HTERT RPE-1 (cell line): ENCODE data around the gene RNASE7.
"Not testable (repeated sequence)": the region's sequence is repeated elsewhere in the genome, so short reads cannot be mapped to it uniquely, and the experiment has no call there.

Experiments
- in situ Hi-C: fragments of 300-500 bp; cut with MboI; formaldehyde crosslinking; loops from 4 replicates; pipeline ENCODE4 v1.14.3; 2020; ENCODE audit warnings: low sequenced_read_pairs

RNASE7 gene

GRCh38 chr14:21041676-21042433 lies at the start of gene RNASE7:
RNASE7 (plus strand) TSS chr14:21042362; CDS start chr14:21042993, 631 bp downstream.
- in situ Hi-C loops, result no loop called here

- in situ Hi-C loops, result no loop called here
These were observed 45.6 kb upstream of the RNASE7 start for GRCh38 chr14:20996521-20996920.

- in situ Hi-C loops, result no loop called here
These were observed 45.0 kb upstream of the RNASE7 start for GRCh38 chr14:20997115-20997514.

- in situ Hi-C loops, result no loop called here
These were observed 44.6 kb upstream of the RNASE7 start for GRCh38 chr14:20997564-20997963.

- in situ Hi-C loops, result no loop called here
These were observed 44.0 kb upstream of the RNASE7 start for GRCh38 chr14:20998139-20998538.

- in situ Hi-C loops, result no loop called here
These were observed 43.3 kb upstream of the RNASE7 start, which contains the start of gene SLC39A2 for GRCh38 chr14:20998674-20999366. SLC39A2 (plus strand) TSS chr14:20999293; CDS start chr14:20999447, 154 bp downstream.

GRCh38 chr14:20999591-20999990 lies 42.6 kb upstream of the RNASE7 start:
- in situ Hi-C loops, result no loop called here

- in situ Hi-C loops, result no loop called here
These were observed 40.9 kb upstream of the RNASE7 start for GRCh38 chr14:21001218-21001617.

GRCh38 chr14:21003788-21004346 lies 38.3 kb upstream of the RNASE7 start:
- in situ Hi-C loops, result no loop called here

GRCh38 chr14:21009721-21010120 lies 32.4 kb upstream of the RNASE7 start:
- in situ Hi-C loops, result not testable (repeated sequence)

- in situ Hi-C loops, result no loop called here
These were observed 31.0 kb upstream of the RNASE7 start for GRCh38 chr14:21011136-21011535.

GRCh38 chr14:21014761-21015190 lies 27.4 kb upstream of the RNASE7 start:
- in situ Hi-C loops, result no loop called here

GRCh38 chr14:21015312-21015711 lies 26.9 kb upstream of the RNASE7 start:
- in situ Hi-C loops, result no loop called here

GRCh38 chr14:21016413-21017190 lies 25.6 kb upstream of the RNASE7 start:
- in situ Hi-C loops, result no loop called here

- in situ Hi-C loops, result no loop called here
These were observed 24.5 kb upstream of the RNASE7 start for GRCh38 chr14:21017528-21018245.

- in situ Hi-C loops, result no loop called here
These were observed 23.9 kb upstream of the RNASE7 start for GRCh38 chr14:21018286-21018685.

- in situ Hi-C loops, result no loop called here
These were observed 23.4 kb upstream of the RNASE7 start for GRCh38 chr14:21018781-21019180.

- in situ Hi-C loops, result no loop called here
These were observed 22.8 kb upstream of the RNASE7 start for GRCh38 chr14:21019366-21019765.

- in situ Hi-C loops, result no loop called here
These were observed 21.1 kb upstream of the RNASE7 start for GRCh38 chr14:21020977-21021545.

- in situ Hi-C loops, result no loop called here
These were observed 19.5 kb upstream of the RNASE7 start for GRCh38 chr14:21022686-21023085.
